WERI-Rb-1 (cell line): Measurements from ENCODE around the gene DDR1.

Experiments used
- DNase-seq: peaks from one replicate; pipeline ENCODE4 v3.0.0-alpha.2; 2020
- H3K27ac ChIP-seq: fragments of 250-450 bp; sonication (Bioruptor Pico); 2 replicates; pipeline ENCODE4 v1.5.1; 2020; ENCODE audit warnings: mild to moderate bottlenecking, moderate library complexity
- H3K27me3 ChIP-seq: fragments of 250-450 bp; sonication (Bioruptor Pico); 2 replicates; pipeline ENCODE4 v1.5.1; 2021; ENCODE audit warnings: mild to moderate bottlenecking, low read depth, moderate library complexity; ENCODE audit not compliant: insufficient read depth, severe bottlenecking
- H3K36me3 ChIP-seq: fragments of 250-450 bp; sonication (Bioruptor Pico); 2 replicates; pipeline ENCODE4 v1.5.1; 2020; ENCODE audit warnings: mild to moderate bottlenecking, moderate library complexity
- H3K4me3 ChIP-seq: 2 replicates; pipeline ENCODE4 v1.5.1; 2011; ENCODE audit warnings: low read depth, mild to moderate bottlenecking, control low read depth, low read length
- H3K9me3 ChIP-seq: fragments of 250-450 bp; sonication (Bioruptor Pico); 2 replicates; pipeline ENCODE4 v1.5.1; 2021; ENCODE audit warnings: mild to moderate bottlenecking, moderate library complexity; ENCODE audit not compliant: severe bottlenecking
- TF ChIP-seq, protein P1 (sequence below): IDR thresholded peaks from 2 replicates; pipeline ENCODE4 v1.5.1; 2011; ENCODE audit warnings: low read depth, mild to moderate bottlenecking, control low read depth, inconsistent platforms, low read length

DDR1 gene

DNA sequence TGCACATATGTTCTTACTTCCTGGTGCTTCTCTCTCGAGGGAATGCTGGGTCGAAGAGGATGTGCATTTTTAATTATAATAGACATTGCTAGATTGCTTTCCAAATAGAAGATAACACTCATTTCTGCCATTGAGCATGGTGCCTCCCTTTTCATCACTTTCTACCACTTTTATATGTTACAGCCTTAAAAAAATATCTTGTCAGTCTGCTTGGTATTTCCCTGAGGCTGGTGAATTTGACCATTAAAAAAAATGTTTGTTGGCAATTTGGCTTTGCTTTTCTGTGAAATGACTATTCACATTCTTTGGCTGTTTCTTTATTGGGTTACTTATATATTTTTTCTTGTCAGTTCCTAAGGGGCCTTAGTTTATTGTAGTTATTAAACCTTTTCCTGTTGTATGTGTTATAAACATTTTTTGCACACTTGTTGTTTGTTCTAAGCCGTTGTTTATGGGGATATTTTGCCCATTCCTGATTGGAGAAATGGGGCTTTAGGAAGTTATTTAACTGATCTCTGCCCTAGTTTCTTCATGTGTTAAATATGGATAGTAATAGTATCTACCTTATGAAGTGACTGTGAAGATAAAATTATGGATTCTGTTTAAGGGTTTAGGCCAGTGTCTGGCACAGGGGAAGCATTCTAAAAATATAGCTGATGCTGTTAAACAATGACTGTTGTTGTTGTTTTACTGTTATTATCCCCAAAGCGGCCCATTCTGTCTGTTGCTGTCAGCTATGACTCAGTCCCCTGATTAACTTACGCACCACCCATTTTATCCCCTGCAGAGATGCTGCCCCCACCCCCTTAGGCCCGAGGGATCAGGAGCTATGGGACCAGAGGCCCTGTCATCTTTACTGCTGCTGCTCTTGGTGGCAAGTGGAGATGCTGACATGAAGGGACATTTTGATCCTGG, 3.8 kb downstream of the DDR1 start:
- Histone ChIP-seq H3K9me3 (no peaks in the 10 kb centered on the region), H3K36me3 (peaks cover 51% of the 10 kb centered on the region), H3K27me3 (no peaks in the 10 kb centered on the region), H3K27ac (no peak overlapping the region), H3K4me3 (no peak overlapping the region)
- TF ChIP-seq, protein P1, sequence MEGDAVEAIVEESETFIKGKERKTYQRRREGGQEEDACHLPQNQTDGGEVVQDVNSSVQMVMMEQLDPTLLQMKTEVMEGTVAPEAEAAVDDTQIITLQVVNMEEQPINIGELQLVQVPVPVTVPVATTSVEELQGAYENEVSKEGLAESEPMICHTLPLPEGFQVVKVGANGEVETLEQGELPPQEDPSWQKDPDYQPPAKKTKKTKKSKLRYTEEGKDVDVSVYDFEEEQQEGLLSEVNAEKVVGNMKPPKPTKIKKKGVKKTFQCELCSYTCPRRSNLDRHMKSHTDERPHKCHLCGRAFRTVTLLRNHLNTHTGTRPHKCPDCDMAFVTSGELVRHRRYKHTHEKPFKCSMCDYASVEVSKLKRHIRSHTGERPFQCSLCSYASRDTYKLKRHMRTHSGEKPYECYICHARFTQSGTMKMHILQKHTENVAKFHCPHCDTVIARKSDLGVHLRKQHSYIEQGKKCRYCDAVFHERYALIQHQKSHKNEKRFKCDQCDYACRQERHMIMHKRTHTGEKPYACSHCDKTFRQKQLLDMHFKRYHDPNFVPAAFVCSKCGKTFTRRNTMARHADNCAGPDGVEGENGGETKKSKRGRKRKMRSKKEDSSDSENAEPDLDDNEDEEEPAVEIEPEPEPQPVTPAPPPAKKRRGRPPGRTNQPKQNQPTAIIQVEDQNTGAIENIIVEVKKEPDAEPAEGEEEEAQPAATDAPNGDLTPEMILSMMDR = no peak
- no peak for DNase-seq

DNA sequence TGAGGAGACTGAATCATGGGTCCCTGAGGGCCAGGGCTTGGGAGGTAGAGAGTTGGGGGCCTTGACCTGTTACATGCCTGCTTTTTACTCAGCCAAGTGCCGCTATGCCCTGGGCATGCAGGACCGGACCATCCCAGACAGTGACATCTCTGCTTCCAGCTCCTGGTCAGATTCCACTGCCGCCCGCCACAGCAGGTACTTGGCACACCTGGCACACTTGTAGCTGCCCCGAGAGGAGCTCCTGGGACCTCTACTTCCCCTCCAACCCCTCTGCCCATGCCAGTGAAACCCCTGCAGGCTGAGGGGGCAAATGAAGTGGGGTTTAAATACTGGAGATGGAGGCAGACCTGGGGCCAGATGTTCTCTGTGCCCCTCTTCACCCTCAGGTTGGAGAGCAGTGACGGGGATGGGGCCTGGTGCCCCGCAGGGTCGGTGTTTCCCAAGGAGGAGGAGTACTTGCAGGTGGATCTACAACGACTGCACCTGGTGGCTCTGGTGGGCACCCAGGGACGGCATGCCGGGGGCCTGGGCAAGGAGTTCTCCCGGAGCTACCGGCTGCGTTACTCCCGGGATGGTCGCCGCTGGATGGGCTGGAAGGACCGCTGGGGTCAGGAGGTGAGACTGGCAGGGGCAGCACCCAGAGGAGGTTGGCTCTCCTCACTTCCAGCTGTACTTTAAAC, 4.6 kb downstream of the DDR1 start:
- no peak for DNase-seq
- TF ChIP-seq, protein P1 = no peak
- Histone ChIP-seq H3K4me3 (no peak overlapping the region), H3K27me3 (no peaks in the 10 kb centered on the region), H3K36me3 (peaks cover 59% of the 10 kb centered on the region), H3K27ac (no peak overlapping the region), H3K9me3 (no peaks in the 10 kb centered on the region)

DNA sequence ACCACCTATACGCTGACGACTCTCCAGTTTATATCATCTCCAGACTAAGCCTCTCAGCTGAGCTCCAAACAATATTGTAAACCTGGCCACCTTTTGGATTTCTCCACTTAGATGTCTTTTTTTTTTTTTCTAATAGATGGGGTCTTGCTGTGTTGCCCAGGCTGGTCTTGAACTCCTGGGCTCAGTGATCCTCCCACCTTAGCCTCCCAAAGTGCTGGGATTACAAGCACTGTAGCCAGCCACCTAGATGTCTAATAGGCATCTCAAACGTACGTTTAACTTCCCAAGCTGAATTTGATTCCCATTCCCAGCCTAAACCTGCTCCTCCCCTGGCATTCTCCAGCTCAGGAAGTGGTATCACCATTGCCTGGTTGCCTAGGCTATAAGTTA, 5.2 kb downstream of the DDR1 start:
- TF ChIP-seq, protein P1 = no peak
- Histone ChIP-seq H3K4me3 (no peak overlapping the region), H3K27me3 (no peaks in the 10 kb centered on the region), H3K27ac (no peak overlapping the region), H3K36me3 (peaks cover 64% of the 10 kb centered on the region), H3K9me3 (no peaks in the 10 kb centered on the region)
- no peak for DNase-seq

DNA sequence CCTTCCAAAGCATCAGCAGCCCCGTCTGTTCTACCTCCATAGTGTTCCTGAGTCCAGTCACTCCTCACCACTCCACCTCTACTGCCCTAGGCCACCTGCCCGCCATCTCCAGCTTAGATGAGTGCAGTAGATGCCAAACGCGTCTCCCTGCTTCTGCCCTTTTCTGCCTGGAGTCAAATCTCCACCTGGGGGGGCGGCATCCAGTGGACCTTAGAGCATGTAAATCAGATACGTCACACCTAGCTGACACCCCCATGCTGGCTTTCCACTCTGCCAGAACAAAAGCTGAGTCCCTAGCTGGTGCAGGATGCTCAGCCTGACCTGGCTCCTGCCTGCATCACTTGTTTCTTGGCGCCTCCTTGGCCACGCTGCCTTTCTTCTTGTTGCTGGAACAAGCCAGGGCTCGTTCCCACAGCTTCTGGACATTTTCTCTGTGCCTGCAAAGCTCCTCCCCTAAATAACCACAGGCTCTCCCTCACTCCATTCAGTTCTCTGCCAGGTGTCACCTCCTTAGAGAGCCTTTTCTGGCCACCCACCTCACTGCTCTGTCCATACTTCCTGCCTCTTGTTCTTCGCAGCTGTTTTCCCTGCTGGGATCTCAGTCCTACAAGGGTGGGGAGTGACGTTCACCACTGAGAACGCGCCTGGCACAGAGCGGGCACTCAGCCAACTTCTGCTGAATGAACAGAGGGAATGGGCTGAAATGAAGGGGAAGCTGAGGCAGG, 5.8 kb downstream of the DDR1 start:
- no peak overlapping the region for H3K4me3 ChIP-seq
- TF ChIP-seq, protein P1 = no peak
- H3K36me3 ChIP-seq = peaks cover 70% of the 10 kb centered on the region
- H3K27ac ChIP-seq = no peak overlapping the region
- DNase-seq = no peak
- no peaks in the 10 kb centered on the region for H3K27me3 ChIP-seq
- H3K9me3 ChIP-seq = no peaks in the 10 kb centered on the region

DNA sequence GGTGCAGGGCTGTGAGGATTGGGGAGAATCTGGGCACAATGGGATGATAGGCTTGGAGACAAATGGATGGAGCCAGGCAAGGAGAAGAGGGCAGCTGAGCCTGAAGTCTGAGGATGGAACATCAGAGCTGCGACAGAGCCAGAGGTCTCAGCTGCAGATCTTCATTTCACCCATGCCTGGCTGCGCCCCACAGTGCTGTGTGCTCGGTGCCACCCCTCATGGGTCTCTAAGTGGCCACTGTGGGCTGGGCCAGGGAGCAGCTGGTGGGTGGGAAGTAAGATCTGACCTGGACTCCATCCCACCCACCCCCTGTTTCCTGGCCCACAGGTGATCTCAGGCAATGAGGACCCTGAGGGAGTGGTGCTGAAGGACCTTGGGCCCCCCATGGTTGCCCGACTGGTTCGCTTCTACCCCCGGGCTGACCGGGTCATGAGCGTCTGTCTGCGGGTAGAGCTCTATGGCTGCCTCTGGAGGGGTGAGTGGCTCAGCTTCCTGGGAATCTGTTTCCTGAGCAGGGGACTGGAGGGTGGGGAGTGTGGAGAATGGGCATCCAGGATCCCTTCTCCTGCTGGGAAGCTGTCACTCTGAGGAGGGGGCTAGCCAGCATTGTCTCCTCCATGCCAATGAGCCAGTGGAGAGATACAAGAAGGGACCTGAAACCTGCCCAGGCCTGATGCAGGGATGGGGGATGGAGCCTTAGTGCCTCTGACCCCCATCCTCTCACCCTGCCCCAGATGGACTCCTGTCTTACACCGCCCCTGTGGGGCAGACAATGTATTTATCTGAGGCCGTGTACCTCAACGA, 6.5 kb downstream of the DDR1 start:
- no peak for DNase-seq
- Histone ChIP-seq H3K27me3 (no peaks in the 10 kb centered on the region), H3K27ac (no peak overlapping the region), H3K9me3 (no peaks in the 10 kb centered on the region), H3K4me3 (no peak overlapping the region), H3K36me3 (peaks cover 74% of the 10 kb centered on the region)
- TF ChIP-seq, protein P1 = no peak
